Myocyte (in vitro differentiated cells): Measurements from ENCODE around the gene JAML. TPM values are rescaled to one million over a fixed set of nuclear protein-coding genes. Genes with fewer than 3 reads are reported as not detected.

Experiments used
- DNase-seq: peaks from one replicate; pipeline ENCODE4 v3.0.0-alpha.2; 2012; ENCODE audit warnings: low read depth
- total RNA-seq: library from RNA; depleted of rRNA; stranded (reverse); fragments of >200 nt; gene quantifications from 2 replicates; pipeline ENCODE4 v1.2.3, GENCODE V29; 2014

The JAML gene
- total RNA-seq, 1 donor from 2014 or later: not detected

- DNase-seq: no peak
Measured at GRCh38 chr11:118217575-118217974, 7.2 kb downstream of the JAML start.

- DNase-seq: no peak
Measured at GRCh38 chr11:118216621-118217481, 8.0 kb downstream of the JAML start.

GRCh38 chr11:118215765-118216164 lies 9.0 kb downstream of the JAML start:
- no peak for DNase-seq

- no peak for DNase-seq
Measured at GRCh38 chr11:118215262-118215661, 9.5 kb downstream of the JAML start.

GRCh38 chr11:118214210-118214914 lies 10.4 kb downstream of the JAML start:
- DNase-seq: no peak

- no peak for DNase-seq
Measured at GRCh38 chr11:118213781-118214180, 11.0 kb downstream of the JAML start.

GRCh38 chr11:118213201-118213600 lies 11.6 kb downstream of the JAML start:
- no peak for DNase-seq

- DNase-seq: no peak
Measured at GRCh38 chr11:118212781-118213191, 12.0 kb downstream of the JAML start.

- DNase-seq: no peak
Measured at GRCh38 chr11:118212131-118212725, 12.6 kb downstream of the JAML start.

- peak; percentile 59 for DNase-seq
Measured at GRCh38 chr11:118211006-118211405, 13.8 kb downstream of the JAML start.

- DNase-seq: no peak
Measured at GRCh38 chr11:118210323-118210722, 14.5 kb downstream of the JAML start.

- DNase-seq: no peak
Measured at GRCh38 chr11:118209033-118209432, 15.8 kb downstream of the JAML start.

GRCh38 chr11:118207079-118207478 lies 17.7 kb downstream of the JAML start:
- no peak for DNase-seq

GRCh38 chr11:118206391-118207031 lies 18.3 kb downstream of the JAML start:
- no peak for DNase-seq

- no peak for DNase-seq
Measured at GRCh38 chr11:118205606-118206378, 19.0 kb downstream of the JAML start.

GRCh38 chr11:118202599-118203422 lies 22.0 kb downstream of the JAML start:
- DNase-seq: no peak

- DNase-seq: no peak
Measured at GRCh38 chr11:118201966-118202365, 22.8 kb downstream of the JAML start.

- DNase-seq: no peak
Measured at GRCh38 chr11:118200901-118201680, 23.7 kb downstream of the JAML start.

- DNase-seq: no peak
Measured at GRCh38 chr11:118200497-118200896, 24.3 kb downstream of the JAML start.
